ENCODE results near the gene VAV3.

Gene VAV3

GRCh38 chr1:107687849-107688753 is 276.9 kb downstream of the VAV3 start:
- no peak for DNase-seq (ENCODE audit: low read depth in 2 of 2, low spot score in 1 of 2)

GRCh38 chr1:107683683-107684082 is 281.3 kb downstream of the VAV3 start:
- DNase-seq (ENCODE audit: low read depth in 2 of 2, low spot score in 1 of 2): no peak

GRCh38 chr1:107683191-107683657 is 281.8 kb downstream of the VAV3 start:
- DNase-seq (ENCODE audit: low read depth in 2 of 2, low spot score in 1 of 2): no peak

DNA sequence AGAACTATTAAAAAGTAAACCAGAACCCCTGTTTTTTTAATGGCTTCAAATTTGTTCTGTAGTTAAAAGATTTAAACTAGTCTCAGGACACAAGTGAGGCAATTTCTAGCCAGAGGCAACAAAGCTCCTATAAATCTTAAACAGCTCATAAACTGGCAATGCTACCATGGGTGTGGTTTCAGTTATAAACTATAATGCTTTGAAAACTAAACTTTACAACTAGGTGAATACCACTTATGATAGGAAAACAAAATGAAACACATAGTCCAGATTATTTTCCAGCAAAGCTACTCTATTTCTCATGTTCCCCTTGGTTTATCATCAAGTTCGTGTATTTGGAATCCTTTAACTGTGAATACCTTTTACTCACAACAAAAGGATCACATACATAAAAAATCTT is 282.5 kb downstream of the VAV3 start:
- DNase-seq (ENCODE audit: low read depth in 2 of 2, low spot score in 1 of 2): no peak

DNA sequence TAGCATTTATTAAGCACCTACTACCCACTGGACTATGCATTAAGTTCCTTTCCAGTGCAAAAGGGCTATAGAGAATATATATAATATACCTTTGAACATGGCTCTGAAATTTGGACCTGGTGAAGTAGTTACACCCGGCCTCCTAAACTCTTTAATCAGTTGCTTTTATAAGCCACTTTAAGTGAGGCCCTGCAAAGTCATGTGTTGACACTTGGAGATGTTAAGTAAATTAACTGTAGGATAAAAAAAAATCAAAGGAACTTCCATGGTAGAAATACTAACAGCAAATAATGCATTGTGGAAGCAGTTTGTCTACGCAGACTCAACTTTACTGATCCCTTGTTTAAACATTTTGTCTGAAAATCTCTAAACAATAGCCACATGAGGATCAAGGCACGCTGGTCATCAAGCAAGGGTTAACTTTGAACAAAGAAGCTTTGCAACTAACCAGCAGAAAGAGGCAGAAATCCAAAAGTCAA is 283.9 kb downstream of the VAV3 start:
- no peak for DNase-seq (ENCODE audit: low read depth in 2 of 2, low spot score in 1 of 2)

- DNase-seq (ENCODE audit: low read depth in 2 of 2, low spot score in 1 of 2): no peak
These were observed 284.4 kb downstream of the VAV3 start for GRCh38 chr1:107680579-107680985.

DNA sequence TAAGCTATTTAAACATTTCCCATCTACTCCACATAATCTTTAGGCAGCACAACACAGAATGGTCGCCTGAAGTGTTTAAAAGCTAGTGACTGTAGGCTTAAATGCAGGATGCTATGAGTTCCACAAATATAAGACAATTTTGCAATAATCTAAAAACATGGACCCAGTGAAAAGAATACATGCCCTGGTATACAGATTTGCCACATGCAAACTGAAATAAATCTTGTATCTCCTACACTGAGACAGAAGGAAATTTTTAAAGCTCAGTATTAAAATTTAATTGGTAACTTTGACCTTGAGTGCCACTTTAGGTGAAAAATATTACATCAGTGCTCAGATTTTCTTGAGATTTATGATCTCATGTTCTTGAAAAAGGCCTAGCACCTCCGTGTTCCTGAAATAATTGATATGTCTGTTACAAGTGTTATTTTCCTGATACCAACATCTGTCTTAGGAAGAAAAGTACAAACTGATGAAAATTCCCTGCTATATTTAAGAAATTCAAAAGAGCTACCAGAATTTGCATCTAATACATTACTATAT is 285.5 kb downstream of the VAV3 start:
- DNase-seq (ENCODE audit: low read depth in 2 of 2, low spot score in 1 of 2): no peak

- no peak for DNase-seq (ENCODE audit: low read depth in 2 of 2, low spot score in 1 of 2)
These were observed 286.0 kb downstream of the VAV3 start for GRCh38 chr1:107678993-107679392.

DNA sequence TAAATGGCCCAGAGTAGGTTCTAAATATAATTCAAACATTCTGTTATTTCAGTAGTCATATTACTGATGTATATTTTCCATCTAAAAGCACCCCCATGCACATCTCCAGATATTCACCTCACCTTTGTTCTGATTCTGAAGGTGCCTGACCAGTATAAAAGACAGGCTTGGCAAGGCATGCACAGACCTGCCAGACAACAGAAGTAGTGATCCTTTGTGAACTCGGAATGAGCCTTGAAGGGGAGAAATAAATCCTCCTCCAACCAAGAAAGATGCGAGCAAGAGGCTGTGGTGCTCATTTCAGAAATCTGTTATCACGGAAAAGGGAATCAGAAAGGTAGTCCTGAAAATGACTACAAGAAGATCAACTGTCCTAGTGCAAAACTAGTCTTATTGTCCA is 287.3 kb downstream of the VAV3 start:
- DNase-seq (ENCODE audit: low read depth in 2 of 2, low spot score in 1 of 2): no peak

DNA sequence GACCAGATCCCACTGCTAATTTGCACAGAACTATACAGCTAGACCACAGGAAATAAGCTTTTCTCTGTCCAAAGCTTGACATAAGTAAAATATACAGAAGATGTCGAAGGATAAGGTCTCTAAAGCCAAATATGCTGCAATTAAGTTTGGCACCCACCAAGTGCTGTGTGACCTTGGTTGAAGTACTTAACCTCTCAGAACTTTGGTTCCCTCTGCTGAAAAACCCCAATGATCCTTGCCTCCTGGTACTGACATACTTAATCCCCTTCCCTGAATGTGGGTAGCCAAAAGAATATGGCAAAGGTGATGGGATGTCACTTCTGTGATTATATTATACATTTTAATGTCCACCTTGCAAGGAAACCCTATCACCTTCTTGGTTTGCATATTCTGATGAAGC is 290.5 kb downstream of the VAV3 start:
- DNase-seq (ENCODE audit: low read depth in 2 of 2, low spot score in 1 of 2): no peak

DNA sequence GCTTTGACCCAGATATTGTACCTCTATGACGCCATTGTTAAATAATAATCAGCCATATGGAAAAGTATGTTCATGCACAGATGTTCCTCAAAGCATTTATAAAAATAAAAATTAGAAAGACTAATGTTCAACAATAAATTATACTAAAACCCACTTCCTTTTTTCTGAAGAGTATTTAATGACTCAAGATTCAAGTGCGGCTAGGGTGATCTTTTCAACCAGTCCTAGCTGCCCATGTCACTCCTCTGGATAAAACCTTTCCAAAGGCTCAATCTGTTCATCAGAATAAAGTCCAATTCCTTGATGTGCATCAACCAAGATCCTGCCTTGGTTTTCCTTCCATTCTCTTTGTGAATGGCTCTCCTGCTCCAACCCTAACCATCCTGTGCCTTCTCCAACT is 292.0 kb downstream of the VAV3 start:
- DNase-seq (ENCODE audit: low read depth in 2 of 2, low spot score in 1 of 2): no peak

- no peak for DNase-seq (ENCODE audit: low read depth in 2 of 2, low spot score in 1 of 2)
These were observed 294.5 kb downstream of the VAV3 start for GRCh38 chr1:107670397-107671040.

DNA sequence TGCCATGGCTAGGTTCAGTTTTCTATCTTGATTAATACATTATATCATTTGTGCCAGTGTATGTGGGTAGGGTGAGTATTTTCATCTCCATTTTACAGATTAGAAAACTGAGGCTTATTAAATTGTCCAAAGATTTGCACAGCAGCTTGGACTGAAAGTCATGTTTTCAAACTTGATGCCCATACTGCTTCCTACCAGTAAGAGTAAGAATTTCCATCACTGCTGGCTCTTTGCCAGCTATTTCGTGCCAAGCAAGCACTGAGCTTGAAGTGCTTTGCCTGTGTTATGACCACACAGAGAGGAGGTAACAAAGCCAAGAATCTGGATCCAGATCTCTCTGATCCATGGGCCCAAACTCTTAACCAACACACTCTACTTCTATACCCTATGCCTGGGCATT is 295.0 kb downstream of the VAV3 start:
- no peak for DNase-seq (ENCODE audit: low read depth in 2 of 2, low spot score in 1 of 2)

DNA sequence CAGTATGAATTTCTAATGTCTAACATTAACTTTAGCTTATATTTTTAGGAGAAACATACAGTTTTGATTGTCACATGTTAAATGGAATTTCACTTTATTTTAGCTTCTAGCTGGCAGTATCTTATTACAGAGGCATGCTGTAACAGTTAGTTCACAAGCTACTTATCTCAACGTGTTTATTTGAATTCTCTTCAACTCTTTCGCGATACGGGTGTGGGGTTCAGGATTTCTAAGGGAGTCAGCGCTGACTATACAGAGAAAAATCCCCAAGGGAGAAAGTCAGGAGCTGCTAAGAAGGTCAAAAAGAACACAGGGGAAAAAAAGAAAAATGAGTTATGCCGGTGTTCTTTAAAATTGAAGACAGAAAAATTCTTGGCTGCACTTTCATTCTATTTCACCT is 296.2 kb downstream of the VAV3 start:
- DNase-seq (ENCODE audit: low read depth in 2 of 2, low spot score in 1 of 2): no peak

- no peak for DNase-seq (ENCODE audit: low read depth in 2 of 2, low spot score in 1 of 2)
These were observed 298.5 kb downstream of the VAV3 start for GRCh38 chr1:107666493-107666892.

- DNase-seq (ENCODE audit: low read depth in 2 of 2, low spot score in 1 of 2): no peak
These were observed 299.7 kb downstream of the VAV3 start for GRCh38 chr1:107664982-107665925.

DNA sequence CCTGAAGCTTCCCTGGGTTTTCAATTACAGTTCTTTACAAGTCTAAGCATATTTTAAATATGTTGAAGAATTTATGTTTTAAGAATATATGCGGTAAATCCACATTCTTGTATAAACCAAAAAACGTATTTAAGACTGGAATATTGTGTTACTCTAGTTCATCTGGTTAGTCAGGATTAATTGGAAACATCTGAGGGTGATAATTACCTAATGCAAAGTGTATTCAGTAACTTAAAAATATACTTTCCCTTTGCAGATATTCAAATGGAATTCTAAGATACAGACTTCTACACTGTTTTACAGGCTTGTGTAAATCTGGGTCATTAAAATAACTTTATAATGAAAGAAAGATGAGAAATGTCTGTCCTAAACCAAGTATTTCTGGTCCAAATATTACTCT is 302.0 kb downstream of the VAV3 start:
- DNase-seq (ENCODE audit: low read depth in 2 of 2, low spot score in 1 of 2): no peak

DNA sequence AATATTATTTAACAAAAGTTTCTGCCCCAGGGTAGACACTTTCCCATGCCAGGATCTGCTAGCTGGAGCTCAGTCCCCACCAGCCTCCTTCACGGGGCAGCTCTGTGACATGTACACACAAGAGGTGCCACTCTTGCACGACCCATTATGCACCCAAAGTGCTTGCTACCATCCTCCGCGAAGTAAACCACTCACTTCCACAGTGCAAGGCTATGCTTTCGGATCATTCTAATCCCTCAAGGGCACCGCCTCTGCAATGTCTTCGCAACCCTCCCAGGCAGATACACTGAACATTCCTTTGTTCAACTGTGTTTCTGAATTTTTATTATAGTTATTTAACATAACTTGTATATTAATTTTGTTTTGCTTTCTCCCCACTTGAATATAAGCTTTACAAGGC is 303.8 kb downstream of the VAV3 start:
- DNase-seq (ENCODE audit: low read depth in 2 of 2, low spot score in 1 of 2): no peak

GRCh38 chr1:107659961-107660360 is 305.0 kb downstream of the VAV3 start:
- no peak for DNase-seq (ENCODE audit: low read depth in 2 of 2, low spot score in 1 of 2)

DNA sequence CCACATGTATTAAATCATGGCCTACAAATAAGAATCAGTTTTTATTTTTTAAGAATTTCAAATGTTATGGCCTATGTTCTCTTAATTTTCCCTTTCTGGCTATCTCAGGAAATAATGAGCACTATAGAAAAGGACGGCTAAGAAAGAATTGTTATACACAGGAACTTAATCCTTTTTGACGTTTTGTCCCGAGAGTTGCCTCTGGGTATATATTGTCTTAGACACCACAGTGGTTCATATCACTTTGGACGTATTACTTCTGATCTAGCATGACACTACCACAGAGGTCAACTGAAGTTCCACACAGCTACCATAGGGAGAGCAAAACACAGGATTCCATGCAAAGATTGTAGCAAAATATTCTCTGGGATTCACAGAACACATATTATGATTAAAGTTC is 307.6 kb downstream of the VAV3 start:
- no peak for DNase-seq (ENCODE audit: low read depth in 2 of 2, low spot score in 1 of 2)

DNA sequence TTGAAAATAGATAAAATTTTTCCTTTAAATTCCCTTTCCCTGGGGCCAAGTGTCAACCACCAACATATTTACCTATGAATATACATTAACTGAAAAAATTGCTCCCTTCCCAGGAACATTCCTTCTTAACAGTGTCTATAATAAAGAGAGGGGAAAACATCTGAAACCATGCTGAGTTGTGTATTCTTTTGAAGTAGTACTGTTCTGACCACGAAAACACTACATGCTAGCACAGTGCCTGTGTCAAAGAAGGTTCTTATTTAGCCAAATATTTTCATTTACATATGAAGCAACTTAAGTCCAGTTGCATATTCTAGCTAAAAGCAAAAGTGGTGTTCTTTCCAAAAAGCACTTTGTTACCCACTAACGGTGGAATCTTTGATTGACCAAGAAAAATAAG is 311.2 kb downstream of the VAV3 start:
- no peak for DNase-seq (ENCODE audit: low read depth in 2 of 2, low spot score in 1 of 2)
